ENCODE data around the gene TSPO.

The TSPO gene

GRCh38 chr22:43179146-43179910 lies 28.0 kb downstream of the TSPO start:
- DNase-seq (ENCODE audit: low read depth in 2 of 2), result no peak

- DNase-seq (ENCODE audit: low read depth in 2 of 2), result no peak
Observed at GRCh38 chr22:43179911-43180195, 28.5 kb downstream of the TSPO start.

GRCh38 chr22:43180670-43181069 lies 29.3 kb downstream of the TSPO start:
- DNase-seq (ENCODE audit: low read depth in 2 of 2), result no peak

- no peak for DNase-seq (ENCODE audit: low read depth in 2 of 2)
Observed at GRCh38 chr22:43181321-43182076, 30.1 kb downstream of the TSPO start.

GRCh38 chr22:43182118-43182517 lies 30.8 kb downstream of the TSPO start:
- DNase-seq (ENCODE audit: low read depth in 2 of 2), result no peak

GRCh38 chr22:43182726-43183125 lies 31.4 kb downstream of the TSPO start:
- DNase-seq (ENCODE audit: low read depth in 2 of 2), result no peak

- DNase-seq (ENCODE audit: low read depth in 2 of 2), result no peak
Observed at GRCh38 chr22:43183496-43184277, 32.3 kb downstream of the TSPO start.

GRCh38 chr22:43185860-43186261 lies 34.5 kb downstream of the TSPO start:
- DNase-seq (ENCODE audit: low read depth in 2 of 2), result no peak

GRCh38 chr22:43186272-43187170 lies 35.2 kb downstream of the TSPO start, which contains the start of gene TTLL12:
Gene TTLL12, minus strand, starts transcription at chr22:43187134. Its CDS starts 65 bp downstream, at chr22:43187069.
- peak; percentile 32 to 48 for DNase-seq (ENCODE audit: low read depth in 2 of 2)

- peak; percentile 95 to 97 for DNase-seq (ENCODE audit: low read depth in 2 of 2)
Observed at GRCh38 chr22:43187171-43188099, 36.1 kb downstream of the TSPO start.

- no peak for DNase-seq (ENCODE audit: low read depth in 2 of 2)
Observed at GRCh38 chr22:43188829-43189545, 37.6 kb downstream of the TSPO start.

- DNase-seq (ENCODE audit: low read depth in 2 of 2), result no peak
Observed at GRCh38 chr22:43191831-43192230, 40.5 kb downstream of the TSPO start.

- no peak for DNase-seq (ENCODE audit: low read depth in 2 of 2)
Observed at GRCh38 chr22:43197271-43197941, 46.0 kb downstream of the TSPO start.

GRCh38 chr22:43198126-43198525 lies 46.8 kb downstream of the TSPO start:
- DNase-seq (ENCODE audit: low read depth in 2 of 2), result no peak

- DNase-seq (ENCODE audit: low read depth in 2 of 2), result no peak
Observed at GRCh38 chr22:43198936-43199335, 47.6 kb downstream of the TSPO start.

- DNase-seq (ENCODE audit: low read depth in 2 of 2), result no peak
Observed at GRCh38 chr22:43199541-43199940, 48.2 kb downstream of the TSPO start.

- no peak for DNase-seq (ENCODE audit: low read depth in 2 of 2)
Observed at GRCh38 chr22:43200031-43200430, 48.7 kb downstream of the TSPO start.

- no peak for DNase-seq (ENCODE audit: low read depth in 2 of 2)
Observed at GRCh38 chr22:43200555-43200954, 49.2 kb downstream of the TSPO start.
